Measurements from ENCODE around the gene CCSER2. TPM values are rescaled to one million over a fixed set of nuclear protein-coding genes. Genes with fewer than 3 reads are reported as not detected.
A peak's percentile ranks its signal among the peaks of the same experiment; 100 is the strongest.

Gene CCSER2
- total RNA-seq, 4 donors from 2014 or later, result 50.1 to 71.0 (median 58.4) TPM

GRCh38 chr10:84534168-84534567, 205.8 kb downstream of the CCSER2 start:
- no peak for DNase-seq
- intact Hi-C loops (cut with DNase I), result no loop called here
- no peaks in the 10 kb centered on the region for H3K27me3 ChIP-seq
- WGBS, 2 donors, result 67 to 80% methylated on average over 1 to 2 of the region's 2 CpGs
- H3K4me1 ChIP-seq, result peaks cover 0 to 7% of the 10 kb centered on the region in 2 donors
- no peaks in the 10 kb centered on the region for H3K36me3 ChIP-seq
- no peaks in the 10 kb centered on the region for H3K9me3 ChIP-seq
- TF ChIP-seq POLR2A (IDR thresholded peaks at IDR 0.05), result no peak
- TF ChIP-seq, protein P1, sequence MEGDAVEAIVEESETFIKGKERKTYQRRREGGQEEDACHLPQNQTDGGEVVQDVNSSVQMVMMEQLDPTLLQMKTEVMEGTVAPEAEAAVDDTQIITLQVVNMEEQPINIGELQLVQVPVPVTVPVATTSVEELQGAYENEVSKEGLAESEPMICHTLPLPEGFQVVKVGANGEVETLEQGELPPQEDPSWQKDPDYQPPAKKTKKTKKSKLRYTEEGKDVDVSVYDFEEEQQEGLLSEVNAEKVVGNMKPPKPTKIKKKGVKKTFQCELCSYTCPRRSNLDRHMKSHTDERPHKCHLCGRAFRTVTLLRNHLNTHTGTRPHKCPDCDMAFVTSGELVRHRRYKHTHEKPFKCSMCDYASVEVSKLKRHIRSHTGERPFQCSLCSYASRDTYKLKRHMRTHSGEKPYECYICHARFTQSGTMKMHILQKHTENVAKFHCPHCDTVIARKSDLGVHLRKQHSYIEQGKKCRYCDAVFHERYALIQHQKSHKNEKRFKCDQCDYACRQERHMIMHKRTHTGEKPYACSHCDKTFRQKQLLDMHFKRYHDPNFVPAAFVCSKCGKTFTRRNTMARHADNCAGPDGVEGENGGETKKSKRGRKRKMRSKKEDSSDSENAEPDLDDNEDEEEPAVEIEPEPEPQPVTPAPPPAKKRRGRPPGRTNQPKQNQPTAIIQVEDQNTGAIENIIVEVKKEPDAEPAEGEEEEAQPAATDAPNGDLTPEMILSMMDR (IDR thresholded peaks at IDR 0.05), result peak in 1 of 6 experiments; percentile 11
- no peak overlapping the region for H3K4me3 ChIP-seq (replicated peaks in 1 of 3)
- H3K27ac ChIP-seq, result no peak overlapping the region

- no peak for TF ChIP-seq POLR2A (IDR thresholded peaks at IDR 0.05)
- TF ChIP-seq, protein P1 (IDR thresholded peaks at IDR 0.05), result peak; percentile 58 to 94 (median 80)
- Histone ChIP-seq H3K9me3 (no peaks in the 10 kb centered on the region), H3K27ac (no peak overlapping the region), H3K4me3 (replicated peaks in 1 of 3) (no peak overlapping the region), H3K4me1 (peaks cover 7 to 21% of the 10 kb centered on the region in 2 donors), H3K36me3 (no peaks in the 10 kb centered on the region), H3K27me3 (no peaks in the 10 kb centered on the region)
- 12% methylated on average over 8 of the region's 8 CpGs for WGBS, 2 donors
- peak; percentile 73 to 77 for DNase-seq
- intact Hi-C loops (cut with DNase I), result loop anchor here (2.0 to 5.0 kb wide), 2 partner anchors 165 to 273 kb away; no protein-coding TSS in a partner anchor
These were observed 209.1 kb downstream of the CCSER2 start for GRCh38 chr10:84537447-84537931.

- no peaks in the 10 kb centered on the region for H3K9me3 ChIP-seq
- peaks cover 7 to 21% of the 10 kb centered on the region in 2 donors for H3K4me1 ChIP-seq
- WGBS, 2 donors, result 88 to 98% methylated on average over 3 to 4 of the region's 4 CpGs
- H3K27me3 ChIP-seq, result no peaks in the 10 kb centered on the region
- TF ChIP-seq, protein P1 (IDR thresholded peaks at IDR 0.05), result no peak
- no peak for TF ChIP-seq POLR2A (IDR thresholded peaks at IDR 0.05)
- DNase-seq, result no peak
- H3K36me3 ChIP-seq, result no peaks in the 10 kb centered on the region
- no peak overlapping the region for H3K4me3 ChIP-seq (replicated peaks in 1 of 3)
- intact Hi-C loops (cut with DNase I), result loop anchor here (5.0 kb wide), 1 partner anchor 166 kb away; no protein-coding TSS in a partner anchor
- no peak overlapping the region for H3K27ac ChIP-seq
These were observed 209.6 kb downstream of the CCSER2 start for GRCh38 chr10:84538036-84538435.

DNA sequence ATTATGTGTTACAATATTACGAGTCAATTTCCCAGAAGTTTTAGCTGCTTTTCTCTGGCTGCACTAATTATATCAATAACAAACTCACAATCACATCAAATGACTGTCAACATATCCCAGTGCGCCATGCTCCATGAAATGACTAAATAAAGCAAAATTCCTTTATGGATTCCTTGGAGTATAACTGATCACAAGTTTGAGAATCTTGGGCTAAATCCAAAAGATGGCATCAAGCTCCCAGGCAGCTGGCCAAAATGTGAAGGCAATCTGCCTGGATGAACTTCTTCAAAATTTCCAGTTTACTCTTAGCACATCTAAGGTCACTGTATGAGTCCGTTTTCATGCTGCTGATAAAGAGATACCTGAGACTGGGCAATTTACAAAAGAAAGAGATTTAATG, 210.8 kb downstream of the CCSER2 start:
- Histone ChIP-seq H3K27me3 (no peaks in the 10 kb centered on the region), H3K9me3 (no peaks in the 10 kb centered on the region), H3K36me3 (no peaks in the 10 kb centered on the region), H3K27ac (no peak overlapping the region), H3K4me3 (replicated peaks in 1 of 3) (no peak overlapping the region), H3K4me1 (peaks cover 7 to 21% of the 10 kb centered on the region in 2 donors)
- no peak for TF ChIP-seq POLR2A (IDR thresholded peaks at IDR 0.05)
- intact Hi-C loops (cut with DNase I), result loop anchor here (5.0 kb wide), 1 partner anchor 167 kb away; no protein-coding TSS in a partner anchor
- WGBS, 2 donors, result 81 to 86% methylated on average over 3 of the region's 3 CpGs
- no peak for DNase-seq

- no peak overlapping the region for H3K27ac ChIP-seq
- no peaks in the 10 kb centered on the region for H3K36me3 ChIP-seq
- TF ChIP-seq, protein P1 (IDR thresholded peaks at IDR 0.05), result no peak
- no peak for TF ChIP-seq POLR2A (IDR thresholded peaks at IDR 0.05)
- no peaks in the 10 kb centered on the region for H3K9me3 ChIP-seq
- no peaks in the 10 kb centered on the region for H3K27me3 ChIP-seq
- H3K4me3 ChIP-seq (replicated peaks in 1 of 3), result peak overlapping the region in 1 of 3 donors; percentile 18
- intact Hi-C loops (cut with DNase I), result loop anchor here (5.0 kb wide), 1 partner anchor 62 kb away; no protein-coding TSS in a partner anchor
- DNase-seq, result no peak
- peaks cover 14 to 29% of the 10 kb centered on the region in 2 donors for H3K4me1 ChIP-seq
- 41 to 45% methylated on average over 7 to 8 of the region's 8 CpGs for WGBS, 2 donors
These were observed 211.7 kb downstream of the CCSER2 start for GRCh38 chr10:84540022-84540616.

Data from thyroid gland (tissue), 4 donors.